MM.1S (cell line): Measurements from ENCODE around the gene B4GALNT1.

Experiments used
- EZH2phosphoT487 ChIP-seq: fragments of 300-600 bp; sonication (generic); IDR thresholded peaks from 2 replicates; pipeline ENCODE4 v1.6.1; 2018; ENCODE audit warnings: antibody characterized with exemption, low read length
- TF ChIP-seq, protein P1 (sequence below): fragments of 300-600 bp; sonication (generic); IDR thresholded peaks from 2 replicates; pipeline ENCODE4 v1.5.1; 2016; ENCODE audit warnings: antibody characterized with exemption, low read length, mixed read lengths

DNA sequence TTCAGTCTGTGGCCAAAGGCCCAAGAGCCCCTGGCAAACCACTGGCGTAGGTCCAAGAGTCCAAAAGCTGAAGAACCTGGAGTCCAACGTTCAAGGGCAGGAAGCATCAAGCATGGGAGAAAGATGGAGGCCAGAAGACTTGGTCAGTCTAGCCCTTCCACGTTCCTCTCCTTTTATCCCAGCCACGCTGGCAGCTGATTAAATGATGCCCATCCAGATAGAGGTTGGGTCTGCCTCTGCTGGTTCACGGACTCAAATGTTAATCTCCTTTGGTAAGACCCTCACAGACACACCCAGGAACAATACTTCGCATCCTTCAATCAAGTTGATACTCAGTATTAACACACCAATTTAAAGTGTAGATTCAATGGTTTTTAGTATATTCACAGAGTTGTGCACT, 39.8 kb upstream of the B4GALNT1 start:
- TF ChIP-seq, protein P1, sequence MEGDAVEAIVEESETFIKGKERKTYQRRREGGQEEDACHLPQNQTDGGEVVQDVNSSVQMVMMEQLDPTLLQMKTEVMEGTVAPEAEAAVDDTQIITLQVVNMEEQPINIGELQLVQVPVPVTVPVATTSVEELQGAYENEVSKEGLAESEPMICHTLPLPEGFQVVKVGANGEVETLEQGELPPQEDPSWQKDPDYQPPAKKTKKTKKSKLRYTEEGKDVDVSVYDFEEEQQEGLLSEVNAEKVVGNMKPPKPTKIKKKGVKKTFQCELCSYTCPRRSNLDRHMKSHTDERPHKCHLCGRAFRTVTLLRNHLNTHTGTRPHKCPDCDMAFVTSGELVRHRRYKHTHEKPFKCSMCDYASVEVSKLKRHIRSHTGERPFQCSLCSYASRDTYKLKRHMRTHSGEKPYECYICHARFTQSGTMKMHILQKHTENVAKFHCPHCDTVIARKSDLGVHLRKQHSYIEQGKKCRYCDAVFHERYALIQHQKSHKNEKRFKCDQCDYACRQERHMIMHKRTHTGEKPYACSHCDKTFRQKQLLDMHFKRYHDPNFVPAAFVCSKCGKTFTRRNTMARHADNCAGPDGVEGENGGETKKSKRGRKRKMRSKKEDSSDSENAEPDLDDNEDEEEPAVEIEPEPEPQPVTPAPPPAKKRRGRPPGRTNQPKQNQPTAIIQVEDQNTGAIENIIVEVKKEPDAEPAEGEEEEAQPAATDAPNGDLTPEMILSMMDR, result no peak
- TF ChIP-seq EZH2phosphoT487, result no peak
